AG09319 (cell line): Measurements from ENCODE around the gene PLCB1.

Source experiments
- DNase-seq: peaks from one replicate; pipeline ENCODE4 v3.0.0-alpha.2; 2010; ENCODE audit warnings: low read depth; ENCODE audit errors: extremely low read depth
- TF ChIP-seq, protein P1 (sequence below): IDR thresholded peaks from 2 replicates; pipeline ENCODE4 v1.5.1; 2011; ENCODE audit warnings: low read depth, mild to moderate bottlenecking, inconsistent platforms, low read length, moderate library complexity

Gene PLCB1

DNA sequence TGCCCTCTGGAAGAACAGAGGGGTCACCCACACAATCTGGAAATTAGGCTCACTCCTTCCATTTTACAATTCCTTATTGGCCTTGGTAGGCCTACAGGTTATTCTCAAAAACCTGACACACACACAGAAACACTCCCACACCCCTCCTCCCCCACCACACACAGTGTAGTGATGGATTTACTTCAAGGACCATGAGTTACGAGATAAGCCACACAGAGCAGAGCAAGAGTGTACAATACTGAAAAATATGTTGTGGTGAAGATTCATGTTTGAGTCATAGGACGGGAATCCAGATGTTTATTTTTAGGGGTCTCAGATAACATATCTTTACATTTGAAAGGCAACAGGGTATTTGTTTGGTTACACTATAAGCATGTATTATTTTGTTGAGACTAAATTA lies 291.9 kb downstream of the PLCB1 start:
- TF ChIP-seq, protein P1, sequence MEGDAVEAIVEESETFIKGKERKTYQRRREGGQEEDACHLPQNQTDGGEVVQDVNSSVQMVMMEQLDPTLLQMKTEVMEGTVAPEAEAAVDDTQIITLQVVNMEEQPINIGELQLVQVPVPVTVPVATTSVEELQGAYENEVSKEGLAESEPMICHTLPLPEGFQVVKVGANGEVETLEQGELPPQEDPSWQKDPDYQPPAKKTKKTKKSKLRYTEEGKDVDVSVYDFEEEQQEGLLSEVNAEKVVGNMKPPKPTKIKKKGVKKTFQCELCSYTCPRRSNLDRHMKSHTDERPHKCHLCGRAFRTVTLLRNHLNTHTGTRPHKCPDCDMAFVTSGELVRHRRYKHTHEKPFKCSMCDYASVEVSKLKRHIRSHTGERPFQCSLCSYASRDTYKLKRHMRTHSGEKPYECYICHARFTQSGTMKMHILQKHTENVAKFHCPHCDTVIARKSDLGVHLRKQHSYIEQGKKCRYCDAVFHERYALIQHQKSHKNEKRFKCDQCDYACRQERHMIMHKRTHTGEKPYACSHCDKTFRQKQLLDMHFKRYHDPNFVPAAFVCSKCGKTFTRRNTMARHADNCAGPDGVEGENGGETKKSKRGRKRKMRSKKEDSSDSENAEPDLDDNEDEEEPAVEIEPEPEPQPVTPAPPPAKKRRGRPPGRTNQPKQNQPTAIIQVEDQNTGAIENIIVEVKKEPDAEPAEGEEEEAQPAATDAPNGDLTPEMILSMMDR: no peak

DNA sequence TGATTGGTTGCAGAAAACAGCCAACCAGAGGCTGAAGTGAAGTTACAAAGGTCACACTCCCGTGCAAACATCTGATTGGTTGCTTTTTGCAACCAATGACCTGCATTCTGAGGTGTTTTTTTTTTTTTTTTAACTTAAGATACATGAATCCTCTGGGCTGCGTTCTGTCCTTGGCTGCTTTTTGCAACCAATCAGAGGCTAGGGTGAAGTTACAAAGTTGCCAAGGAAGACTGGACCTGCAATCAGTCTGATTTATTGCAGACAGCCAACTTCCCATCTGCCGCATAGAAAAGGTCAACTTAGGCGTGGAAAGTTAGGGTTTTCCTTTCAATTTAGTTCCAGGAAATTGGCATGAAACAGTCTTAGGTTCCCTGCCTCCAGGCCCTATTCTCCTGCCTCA lies 292.9 kb downstream of the PLCB1 start:
- TF ChIP-seq, protein P1: no peak
- DNase-seq: no peak

More for the DNA sequence above, 291.9 kb downstream of the PLCB1 start:
- peak; percentile 18 for DNase-seq

DNA sequence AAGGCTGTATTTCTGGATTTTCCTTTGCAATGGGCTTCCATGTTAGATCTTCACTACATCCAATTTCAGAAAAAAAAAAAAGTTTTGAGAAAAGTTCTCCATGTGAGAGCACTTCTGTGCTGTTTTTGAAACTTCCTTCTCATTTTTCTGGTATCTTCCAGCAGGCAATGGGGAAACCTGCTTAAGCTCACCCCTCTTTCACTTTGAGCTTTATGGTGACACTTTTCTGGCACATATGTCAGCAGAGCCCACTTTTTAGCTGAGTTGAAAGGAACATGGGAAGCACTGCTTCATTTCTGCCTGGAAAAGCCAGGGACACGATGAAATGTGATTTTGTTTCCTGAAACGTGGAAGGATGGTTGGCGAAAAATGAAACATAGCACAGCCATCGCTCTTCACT lies 293.7 kb downstream of the PLCB1 start:
- TF ChIP-seq, protein P1: no peak
- DNase-seq: no peak

DNA sequence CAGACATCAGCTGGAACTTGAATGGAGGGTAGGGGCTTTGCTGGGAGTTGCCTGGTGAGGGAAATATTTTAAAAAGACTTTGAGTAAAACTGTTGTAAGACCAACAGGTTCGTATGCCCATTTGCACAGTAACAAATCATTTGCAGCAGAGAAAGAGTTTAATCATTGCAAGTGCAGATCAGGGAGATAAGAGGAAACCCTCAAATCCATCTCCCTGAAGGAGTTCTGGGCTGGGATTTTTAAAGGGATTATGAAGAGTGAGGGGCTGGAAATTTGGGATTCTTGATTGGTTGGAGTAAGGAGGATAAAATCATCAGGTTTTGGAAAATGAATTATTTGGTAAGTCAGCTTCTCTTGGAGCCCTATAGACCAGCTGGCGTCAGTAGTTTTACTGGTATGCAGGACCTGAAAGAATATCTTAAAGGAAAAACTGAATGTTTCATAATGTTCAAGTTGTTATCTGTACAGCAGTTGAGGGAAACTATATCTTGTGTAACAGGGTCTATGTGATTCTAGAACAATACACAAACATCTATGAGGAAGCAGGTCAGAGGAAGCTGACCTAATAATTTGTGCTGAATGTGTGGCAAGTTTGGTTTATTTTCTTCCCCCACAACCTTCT lies 295.5 kb downstream of the PLCB1 start:
- TF ChIP-seq, protein P1: no peak
- DNase-seq: no peak

DNA sequence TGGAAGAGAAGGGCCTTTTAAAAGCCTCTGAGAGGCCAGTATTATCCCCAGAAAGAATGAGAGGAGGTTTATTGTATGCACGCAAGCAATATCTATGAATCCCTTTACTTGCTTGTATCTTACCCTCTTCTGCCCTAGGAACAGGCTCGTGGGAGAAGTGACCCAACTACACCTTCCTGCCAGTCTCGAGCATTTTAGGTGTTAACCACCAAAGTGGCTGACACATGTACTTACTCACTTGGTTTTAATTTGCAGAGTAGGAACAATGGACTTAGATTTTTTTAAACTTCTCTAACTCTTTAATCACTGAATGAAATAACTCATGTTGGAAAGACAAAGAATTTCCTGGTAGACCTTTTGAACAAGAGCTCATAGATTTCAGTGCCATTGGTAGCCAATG lies 296.9 kb downstream of the PLCB1 start:
- DNase-seq: no peak
- TF ChIP-seq, protein P1: no peak

DNA sequence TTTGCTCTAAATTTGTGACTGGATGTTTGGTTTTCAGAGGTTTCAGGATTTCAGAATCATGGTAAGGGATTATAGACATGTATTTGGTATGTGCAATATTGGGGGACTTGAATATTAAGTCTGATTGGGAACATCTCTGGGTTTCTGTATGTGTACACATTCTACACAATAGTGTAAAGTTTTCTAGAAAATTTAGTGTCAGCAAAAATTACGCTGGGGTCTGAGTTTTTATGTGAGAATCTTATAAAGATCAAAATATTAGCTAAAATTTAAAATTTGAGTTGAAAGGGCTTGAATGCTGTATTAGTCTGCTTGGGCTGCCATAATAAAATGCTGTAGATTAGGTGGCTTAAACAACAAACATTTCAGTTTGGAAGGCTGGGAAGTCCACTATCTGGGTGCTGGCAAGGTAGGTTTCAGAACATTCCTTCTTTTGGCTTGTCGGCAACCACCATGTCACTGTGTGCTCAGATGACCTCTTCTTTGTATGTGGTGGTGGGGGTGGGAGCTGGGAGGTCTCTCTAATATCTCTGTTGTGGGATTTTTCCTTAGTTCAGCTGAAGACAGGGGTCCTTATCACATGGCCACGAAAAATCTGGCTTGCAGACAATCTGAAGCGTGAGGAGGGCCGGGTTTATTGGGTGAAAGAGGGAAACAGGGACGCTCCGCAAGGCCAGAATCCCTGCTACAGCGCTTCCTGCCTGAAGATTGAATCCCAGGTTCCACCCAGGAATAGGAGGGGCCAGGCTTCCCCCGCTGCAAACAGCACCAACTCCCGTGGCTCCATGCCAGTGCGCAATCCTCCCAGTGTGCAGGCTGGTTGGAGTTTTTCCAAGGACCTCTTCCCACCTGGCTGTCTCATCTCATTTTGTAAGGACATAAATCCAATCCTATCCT lies 299.7 kb downstream of the PLCB1 start:
- no peak for DNase-seq
- TF ChIP-seq, protein P1: no peak
